SK-N-SH (cell line): ENCODE results near the gene STAT6.

Source experiments
- ELF1 ChIP-seq: IDR thresholded peaks from 2 replicates; pipeline ENCODE4 v1.4.0; 2012
- EZH2phosphoT487 ChIP-seq: fragments of 200-600 bp; sonication (generic); IDR thresholded peaks from 2 replicates; pipeline ENCODE4 v1.6.1; 2017; ENCODE audit warnings: low read depth, mixed run types, mild to moderate bottlenecking, antibody characterized with exemption, moderate library complexity, borderline replicate concordance
- FOXM1 ChIP-seq: IDR thresholded peaks from 2 replicates; pipeline ENCODE4 v1.4.0; 2012; ENCODE audit warnings: low read depth, mild to moderate bottlenecking
- JUND ChIP-seq: IDR thresholded peaks from 2 replicates; pipeline ENCODE4 v1.4.0; 2012
- NFIC ChIP-seq: IDR thresholded peaks from 2 replicates; pipeline ENCODE4 v1.4.0; 2012; ENCODE audit warnings: borderline replicate concordance
- POLR2AphosphoS5 ChIP-seq: IDR thresholded peaks from 2 replicates; pipeline ENCODE4 v1.6.1; 2012; ENCODE audit warnings: low read depth, low read length
- RCOR1 ChIP-seq: fragments of 150-350 bp; IDR thresholded peaks from 2 replicates; pipeline ENCODE4 v1.6.1; 2017; ENCODE audit warnings: antibody characterized with exemption, low read length
- RFX5 ChIP-seq: IDR thresholded peaks from 2 replicates; pipeline ENCODE4 v1.6.1; 2012; ENCODE audit warnings: mild to moderate bottlenecking, improper control_type of control experiment, low read length
- SMC3 ChIP-seq: IDR thresholded peaks from 2 replicates; pipeline ENCODE4 v1.6.1; 2012; ENCODE audit warnings: low read depth, low read length, improper control_type of control experiment
- USF1 ChIP-seq: IDR thresholded peaks from 2 replicates; pipeline ENCODE4 v1.4.0; 2012; ENCODE audit warnings: low read depth, borderline replicate concordance
- USF2 ChIP-seq: fragments of 150-350 bp; IDR thresholded peaks from 2 replicates; pipeline ENCODE4 v1.6.1; 2017; ENCODE audit warnings: antibody characterized with exemption, low read length, low read depth, borderline replicate concordance
- TF ChIP-seq, protein P1 (sequence below): fragments of 200-600 bp; sonication (generic); IDR thresholded peaks from 2 replicates; pipeline ENCODE4 v1.6.1; 2017; ENCODE audit warnings: antibody characterized with exemption, mild to moderate bottlenecking, moderate library complexity

DNA sequence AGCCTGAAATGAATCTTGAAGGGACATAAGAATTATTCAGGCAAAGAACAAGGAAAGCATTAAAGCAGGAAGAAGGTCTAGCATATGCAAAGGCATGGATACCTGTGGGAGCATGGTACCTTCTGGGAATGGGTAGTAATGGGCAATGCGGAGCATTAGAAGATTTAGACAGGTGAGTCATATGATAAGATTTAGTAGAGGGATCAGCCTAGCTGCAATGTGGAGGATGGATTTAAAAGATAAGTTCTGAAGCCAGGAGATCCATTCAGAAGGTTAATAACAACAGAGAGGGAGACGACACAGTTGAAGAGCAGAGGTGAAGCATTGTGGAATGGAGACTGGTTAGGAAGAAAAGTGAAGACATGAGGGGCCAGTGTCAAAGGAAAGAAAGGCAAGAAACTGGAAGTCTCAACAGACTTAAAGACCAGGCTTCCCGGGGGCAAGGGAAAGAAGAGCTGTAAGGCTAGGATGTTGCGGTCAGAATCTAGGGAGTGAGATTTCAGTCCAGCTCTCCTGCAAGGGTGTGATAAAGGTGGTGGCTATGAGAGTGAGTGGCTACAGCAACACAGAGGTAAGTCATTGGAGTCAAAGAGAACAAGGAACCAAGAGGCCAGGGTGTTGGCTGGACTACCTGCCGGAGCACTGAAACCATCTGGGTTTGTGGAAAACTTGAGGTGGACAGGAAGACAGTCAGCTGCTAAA is 5.6 kb upstream of the STAT6 start:
- TF ChIP-seq, protein P1, sequence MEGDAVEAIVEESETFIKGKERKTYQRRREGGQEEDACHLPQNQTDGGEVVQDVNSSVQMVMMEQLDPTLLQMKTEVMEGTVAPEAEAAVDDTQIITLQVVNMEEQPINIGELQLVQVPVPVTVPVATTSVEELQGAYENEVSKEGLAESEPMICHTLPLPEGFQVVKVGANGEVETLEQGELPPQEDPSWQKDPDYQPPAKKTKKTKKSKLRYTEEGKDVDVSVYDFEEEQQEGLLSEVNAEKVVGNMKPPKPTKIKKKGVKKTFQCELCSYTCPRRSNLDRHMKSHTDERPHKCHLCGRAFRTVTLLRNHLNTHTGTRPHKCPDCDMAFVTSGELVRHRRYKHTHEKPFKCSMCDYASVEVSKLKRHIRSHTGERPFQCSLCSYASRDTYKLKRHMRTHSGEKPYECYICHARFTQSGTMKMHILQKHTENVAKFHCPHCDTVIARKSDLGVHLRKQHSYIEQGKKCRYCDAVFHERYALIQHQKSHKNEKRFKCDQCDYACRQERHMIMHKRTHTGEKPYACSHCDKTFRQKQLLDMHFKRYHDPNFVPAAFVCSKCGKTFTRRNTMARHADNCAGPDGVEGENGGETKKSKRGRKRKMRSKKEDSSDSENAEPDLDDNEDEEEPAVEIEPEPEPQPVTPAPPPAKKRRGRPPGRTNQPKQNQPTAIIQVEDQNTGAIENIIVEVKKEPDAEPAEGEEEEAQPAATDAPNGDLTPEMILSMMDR, result no peak
- TF ChIP-seq RFX5, result no peak
- no peak for TF ChIP-seq POLR2AphosphoS5
- TF ChIP-seq JUND, result no peak
- no peak for TF ChIP-seq NFIC
- TF ChIP-seq EZH2phosphoT487, result no peak
- no peak for TF ChIP-seq RCOR1
- TF ChIP-seq USF1, result no peak
- TF ChIP-seq USF2, result no peak
- TF ChIP-seq SMC3, result no peak
- no peak for TF ChIP-seq ELF1
- no peak for TF ChIP-seq FOXM1
